Measurements from ENCODE around the gene DCHS2. TPM values are rescaled to one million over a fixed set of nuclear protein-coding genes. Genes with fewer than 3 reads are reported as not detected.

The DCHS2 gene
- total and polyA plus RNA-seq, 2 experiments from 2014 or later = 0.12 to 1.7 TPM

- DNase-seq (ENCODE audit: low spot score) = no peak
These were observed 85.4 kb downstream of the DCHS2 start for GRCh38 chr4:154406018-154406795.

GRCh38 chr4:154399259-154399974 is 92.2 kb downstream of the DCHS2 start:
- Histone ChIP-seq H3K36me3 (replicated peaks; ENCODE audit: insufficient read depth, low read depth) (no peaks in the 10 kb centered on the region), H3K4me2 (peak overlapping the region; percentile 39)
- DNase-seq (ENCODE audit: low spot score) = peak; percentile 58

More at GRCh38 chr4:154406018-154406795, 85.4 kb downstream of the DCHS2 start:
- Histone ChIP-seq H3K4me2 (no peak overlapping the region), H3K4me3 (no peak overlapping the region), H3K36me3 (replicated peaks; ENCODE audit: insufficient read depth, low read depth) (no peaks in the 10 kb centered on the region), H3K27me3 (no peaks in the 10 kb centered on the region), H3K9me2 (replicated peaks; ENCODE audit: insufficient read depth) (no peaks in the 10 kb centered on the region), H3K4me1 (ENCODE audit: insufficient read depth) (no peaks in the 10 kb centered on the region), H2AFZ (no peak overlapping the region), H4K20me1 (ENCODE audit: insufficient read depth, poor library complexity, severe bottlenecking) (no peaks in the 10 kb centered on the region), H3K27ac (no peak overlapping the region), H3K79me2 (no peaks in the 10 kb centered on the region), H3K9me3 (ENCODE audit: low read depth) (no peaks in the 10 kb centered on the region)
- WGBS (ENCODE audit: low lambda C conversion rate, missing lambda C conversion rate) = 90% methylated on average over 4 of the region's 4 CpGs
- TF ChIP-seq EZH2phosphoT487 (IDR thresholded peaks at IDR 0.05; ENCODE audit: low read depth, severe bottlenecking, unreplicated experiment) (no peak), CTCF (IDR thresholded peaks at IDR 0.05; ENCODE audit: poor library complexity) (no peak), EZH2 (IDR thresholded peaks at IDR 0.05; ENCODE audit: borderline replicate concordance) (no peak)

GRCh38 chr4:154390324-154390723 is 101.3 kb downstream of the DCHS2 start:
- Histone ChIP-seq H3K4me3 (no peak overlapping the region), H3K9me2 (replicated peaks; ENCODE audit: insufficient read depth) (no peaks in the 10 kb centered on the region), H3K4me1 (ENCODE audit: insufficient read depth) (no peaks in the 10 kb centered on the region), H3K27me3 (peaks cover 16% of the 10 kb centered on the region), H3K9me3 (ENCODE audit: low read depth) (no peaks in the 10 kb centered on the region), H3K36me3 (replicated peaks; ENCODE audit: insufficient read depth, low read depth) (no peaks in the 10 kb centered on the region), H4K20me1 (ENCODE audit: insufficient read depth, poor library complexity, severe bottlenecking) (no peaks in the 10 kb centered on the region), H2AFZ (no peak overlapping the region), H3K27ac (no peak overlapping the region), H3K79me2 (no peaks in the 10 kb centered on the region), H3K4me2 (no peak overlapping the region)
- 89% methylated on average over 3 of the region's 3 CpGs for WGBS (ENCODE audit: low lambda C conversion rate, missing lambda C conversion rate)
- no peak for TF ChIP-seq CTCF (IDR thresholded peaks at IDR 0.05; ENCODE audit: poor library complexity)
- TF ChIP-seq EZH2phosphoT487 (IDR thresholded peaks at IDR 0.05; ENCODE audit: low read depth, severe bottlenecking, unreplicated experiment) = no peak
- no peak for TF ChIP-seq EZH2 (IDR thresholded peaks at IDR 0.05; ENCODE audit: borderline replicate concordance)
- DNase-seq (ENCODE audit: low spot score) = no peak

More at GRCh38 chr4:154399259-154399974, 92.2 kb downstream of the DCHS2 start:
- Histone ChIP-seq H3K4me3 (no peak overlapping the region), H3K9me3 (ENCODE audit: low read depth) (no peaks in the 10 kb centered on the region), H3K9me2 (replicated peaks; ENCODE audit: insufficient read depth) (no peaks in the 10 kb centered on the region), H2AFZ (no peak overlapping the region), H4K20me1 (ENCODE audit: insufficient read depth, poor library complexity, severe bottlenecking) (no peaks in the 10 kb centered on the region), H3K79me2 (no peaks in the 10 kb centered on the region), H3K4me1 (ENCODE audit: insufficient read depth) (no peaks in the 10 kb centered on the region), H3K27me3 (peaks cover 19% of the 10 kb centered on the region), H3K27ac (no peak overlapping the region)
- WGBS (ENCODE audit: low lambda C conversion rate, missing lambda C conversion rate) = 78% methylated on average over 10 of the region's 10 CpGs
- peak; percentile 60 for TF ChIP-seq CTCF (IDR thresholded peaks at IDR 0.05; ENCODE audit: poor library complexity)
- TF ChIP-seq EZH2 (IDR thresholded peaks at IDR 0.05; ENCODE audit: borderline replicate concordance) = no peak
- TF ChIP-seq EZH2phosphoT487 (IDR thresholded peaks at IDR 0.05; ENCODE audit: low read depth, severe bottlenecking, unreplicated experiment) = no peak
